Activated T-helper 9 cell treated with anti-CD3 and anti-CD28 coated beads, Interleukin-2, amount 50 U/mL, for 16 hours (primary cell): ENCODE data around the gene CRB2.
"Not testable (repeated sequence)": the region's sequence is repeated elsewhere in the genome, so short reads cannot be mapped to it uniquely, and the experiment has no call there.

Experiments used
- DNase-seq: peaks from one replicate; pipeline ENCODE4 v3.0.0-alpha.2; 2020; ENCODE audit warnings: low read depth

CRB2 gene

GRCh38 chr9:123329329-123329955, 26.6 kb upstream of the CRB2 start:
- DNase-seq = no peak

- DNase-seq = no peak
Observed at GRCh38 chr9:123331346-123332060, 24.5 kb upstream of the CRB2 start.

GRCh38 chr9:123333058-123333669, 22.8 kb upstream of the CRB2 start:
- DNase-seq = not testable (repeated sequence)

GRCh38 chr9:123334639-123335038, 21.4 kb upstream of the CRB2 start:
- no peak for DNase-seq

GRCh38 chr9:123335193-123335985, 20.6 kb upstream of the CRB2 start:
- no peak for DNase-seq

- DNase-seq = no peak
Observed at GRCh38 chr9:123335986-123336329, 20.0 kb upstream of the CRB2 start.

- no peak for DNase-seq
Observed at GRCh38 chr9:123336449-123336848, 19.5 kb upstream of the CRB2 start.

- no peak for DNase-seq
Observed at GRCh38 chr9:123336959-123337358, 19.0 kb upstream of the CRB2 start.

GRCh38 chr9:123337971-123338370, 18.0 kb upstream of the CRB2 start:
- no peak for DNase-seq

GRCh38 chr9:123338710-123339665, 17.0 kb upstream of the CRB2 start:
- DNase-seq = peak; percentile 51

GRCh38 chr9:123339666-123340510, 16.1 kb upstream of the CRB2 start:
- DNase-seq = no peak

GRCh38 chr9:123341816-123342215, 14.2 kb upstream of the CRB2 start:
- no peak for DNase-seq

GRCh38 chr9:123342247-123342646, 13.8 kb upstream of the CRB2 start:
- DNase-seq = no peak

- no peak for DNase-seq
Observed at GRCh38 chr9:123343443-123344191, 12.4 kb upstream of the CRB2 start.

- DNase-seq = no peak
Observed at GRCh38 chr9:123344192-123344949, 11.6 kb upstream of the CRB2 start.

- no peak for DNase-seq
Observed at GRCh38 chr9:123345567-123345955, 10.4 kb upstream of the CRB2 start.

GRCh38 chr9:123346026-123346425, 10.0 kb upstream of the CRB2 start:
- DNase-seq = no peak

GRCh38 chr9:123346826-123347225, 9.2 kb upstream of the CRB2 start:
- DNase-seq = no peak
